ENCODE data around the gene HAUS7. TPM values are rescaled to one million over a fixed set of nuclear protein-coding genes. Genes with fewer than 3 reads are reported as not detected.

Gene HAUS7
- polyA plus RNA-seq, 1 donor from 2014 or later: 27.7 TPM

DNA sequence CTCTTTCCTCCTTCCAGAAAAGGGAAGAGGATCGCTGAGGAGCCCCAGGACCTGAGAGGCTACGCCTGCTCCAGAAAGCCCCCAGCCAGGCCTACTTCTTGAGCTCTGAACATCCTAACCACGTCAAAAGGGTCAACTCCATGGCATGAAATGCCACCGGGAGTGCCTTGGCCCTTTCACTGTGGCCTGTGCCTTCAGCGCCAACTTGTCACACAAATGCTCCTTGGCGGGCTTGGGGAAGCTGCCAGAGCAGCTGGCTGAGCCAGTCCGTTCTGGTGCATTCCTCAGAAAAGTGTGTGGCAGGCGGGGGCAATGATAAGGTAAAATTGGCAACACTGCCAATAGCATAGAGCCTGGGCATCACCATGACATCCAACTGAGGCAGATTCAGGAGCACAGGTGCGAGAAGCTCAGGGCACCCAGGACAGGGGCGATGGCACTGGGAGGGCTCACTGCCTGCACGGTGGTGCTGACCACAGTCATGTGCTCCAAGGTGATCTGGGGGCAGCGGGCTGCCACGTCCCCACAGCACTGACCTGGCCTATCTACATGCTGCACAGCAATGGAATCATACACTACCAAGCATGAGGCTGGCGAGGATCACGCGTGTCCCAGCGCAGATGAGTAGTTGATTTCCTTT lies 12.4 kb downstream of the HAUS7 start:
- H3K4me3 ChIP-seq (ENCODE audit: low read length): no peak overlapping the region
- H3K9me2 ChIP-seq (ENCODE audit: insufficient read depth, low read length): no peaks in the 10 kb centered on the region
- TF ChIP-seq POLR2AphosphoS5 (IDR thresholded peaks at IDR 0.05) (no peak), SMC3 (conservative IDR thresholded peaks at IDR 0.05; ENCODE audit: poor library complexity) (no peak), EZH2 (IDR thresholded peaks at IDR 0.05; ENCODE audit: borderline replicate concordance, insufficient read depth, low read length, poor library complexity, severe bottlenecking) (no peak), EP300 (conservative IDR thresholded peaks at IDR 0.05; ENCODE audit: poor library complexity, severe bottlenecking) (no peak), RAD21 (conservative IDR thresholded peaks at IDR 0.05) (no peak), MXI1 (conservative IDR thresholded peaks at IDR 0.05; ENCODE audit: poor library complexity, severe bottlenecking) (no peak)
- TF ChIP-seq, protein P1, sequence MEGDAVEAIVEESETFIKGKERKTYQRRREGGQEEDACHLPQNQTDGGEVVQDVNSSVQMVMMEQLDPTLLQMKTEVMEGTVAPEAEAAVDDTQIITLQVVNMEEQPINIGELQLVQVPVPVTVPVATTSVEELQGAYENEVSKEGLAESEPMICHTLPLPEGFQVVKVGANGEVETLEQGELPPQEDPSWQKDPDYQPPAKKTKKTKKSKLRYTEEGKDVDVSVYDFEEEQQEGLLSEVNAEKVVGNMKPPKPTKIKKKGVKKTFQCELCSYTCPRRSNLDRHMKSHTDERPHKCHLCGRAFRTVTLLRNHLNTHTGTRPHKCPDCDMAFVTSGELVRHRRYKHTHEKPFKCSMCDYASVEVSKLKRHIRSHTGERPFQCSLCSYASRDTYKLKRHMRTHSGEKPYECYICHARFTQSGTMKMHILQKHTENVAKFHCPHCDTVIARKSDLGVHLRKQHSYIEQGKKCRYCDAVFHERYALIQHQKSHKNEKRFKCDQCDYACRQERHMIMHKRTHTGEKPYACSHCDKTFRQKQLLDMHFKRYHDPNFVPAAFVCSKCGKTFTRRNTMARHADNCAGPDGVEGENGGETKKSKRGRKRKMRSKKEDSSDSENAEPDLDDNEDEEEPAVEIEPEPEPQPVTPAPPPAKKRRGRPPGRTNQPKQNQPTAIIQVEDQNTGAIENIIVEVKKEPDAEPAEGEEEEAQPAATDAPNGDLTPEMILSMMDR (IDR thresholded peaks at IDR 0.05; ENCODE audit: poor library complexity, severe bottlenecking): no peak
- H2AFZ ChIP-seq (ENCODE audit: low read depth, low read length): no peak overlapping the region
- no peak overlapping the region for H3K9ac ChIP-seq (ENCODE audit: low read length)
- no peak overlapping the region for H3K27ac ChIP-seq (ENCODE audit: low read length)
- no peaks in the 10 kb centered on the region for H3K36me3 ChIP-seq (ENCODE audit: insufficient read depth, low read length)
- H3K27me3 ChIP-seq (ENCODE audit: insufficient read depth, low read depth, low read length): no peaks in the 10 kb centered on the region
- no peaks in the 10 kb centered on the region for H3K79me2 ChIP-seq (replicated peaks; ENCODE audit: insufficient read depth, low read length)
- H3F3A ChIP-seq (ENCODE audit: insufficient read depth, low read length, poor library complexity, severe bottlenecking): no peaks in the 10 kb centered on the region
- H4K20me1 ChIP-seq (ENCODE audit: insufficient read depth): no peaks in the 10 kb centered on the region
- H3K9me3 ChIP-seq (ENCODE audit: low read length): no peaks in the 10 kb centered on the region
- no peak overlapping the region for H3K4me2 ChIP-seq (ENCODE audit: low read length)

DNA sequence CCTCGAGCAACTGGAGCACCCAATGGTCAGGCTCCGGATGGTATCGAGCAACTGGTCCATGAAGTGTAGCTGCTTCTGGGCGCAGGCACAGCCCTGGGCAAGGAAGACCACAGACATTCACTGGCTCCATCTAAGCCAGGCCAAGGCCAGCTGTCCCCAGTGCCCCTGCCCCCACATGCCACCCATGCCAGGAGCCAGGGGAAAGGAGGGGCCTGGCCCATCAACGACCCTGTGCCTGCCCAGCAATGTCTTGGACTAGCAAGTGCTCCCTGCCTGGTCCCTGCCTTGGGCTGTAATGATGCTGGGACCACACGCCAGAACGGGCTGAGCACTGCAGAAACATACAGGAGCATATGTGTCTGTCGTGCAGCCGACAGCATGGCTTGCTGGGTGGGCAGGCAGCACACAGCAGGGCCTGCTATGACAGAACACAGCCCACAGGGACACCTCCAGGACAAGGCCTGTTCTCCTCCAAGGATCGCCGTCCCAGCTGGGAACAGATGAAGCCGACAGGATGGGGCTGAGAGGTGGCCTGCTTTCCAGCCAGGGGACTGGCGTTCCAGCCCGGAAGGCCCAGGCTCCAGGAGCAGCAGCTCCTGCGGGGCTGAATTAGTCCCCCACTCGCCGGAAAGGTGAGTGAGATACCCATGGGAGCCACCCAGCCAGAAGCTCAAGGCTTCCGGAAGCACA lies 13.1 kb downstream of the HAUS7 start:
- no peaks in the 10 kb centered on the region for H3K9me2 ChIP-seq (ENCODE audit: insufficient read depth, low read length)
- no peak overlapping the region for H2AFZ ChIP-seq (ENCODE audit: low read depth, low read length)
- H3K9ac ChIP-seq (ENCODE audit: low read length): no peak overlapping the region
- H3F3A ChIP-seq (ENCODE audit: insufficient read depth, low read length, poor library complexity, severe bottlenecking): no peaks in the 10 kb centered on the region
- H3K27me3 ChIP-seq (ENCODE audit: insufficient read depth, low read depth, low read length): no peaks in the 10 kb centered on the region
- H3K4me3 ChIP-seq (ENCODE audit: low read length): no peak overlapping the region
- TF ChIP-seq RAD21 (conservative IDR thresholded peaks at IDR 0.05) (no peak), SMC3 (conservative IDR thresholded peaks at IDR 0.05; ENCODE audit: poor library complexity) (no peak), TAF1 (IDR thresholded peaks at IDR 0.05; ENCODE audit: low read depth) (no peak), POLR2AphosphoS5 (IDR thresholded peaks at IDR 0.05) (no peak), EZH2 (IDR thresholded peaks at IDR 0.05; ENCODE audit: borderline replicate concordance, insufficient read depth, low read length, poor library complexity, severe bottlenecking) (no peak), EP300 (conservative IDR thresholded peaks at IDR 0.05; ENCODE audit: poor library complexity, severe bottlenecking) (no peak), MXI1 (conservative IDR thresholded peaks at IDR 0.05; ENCODE audit: poor library complexity, severe bottlenecking) (no peak)
- TF ChIP-seq, protein P2, sequence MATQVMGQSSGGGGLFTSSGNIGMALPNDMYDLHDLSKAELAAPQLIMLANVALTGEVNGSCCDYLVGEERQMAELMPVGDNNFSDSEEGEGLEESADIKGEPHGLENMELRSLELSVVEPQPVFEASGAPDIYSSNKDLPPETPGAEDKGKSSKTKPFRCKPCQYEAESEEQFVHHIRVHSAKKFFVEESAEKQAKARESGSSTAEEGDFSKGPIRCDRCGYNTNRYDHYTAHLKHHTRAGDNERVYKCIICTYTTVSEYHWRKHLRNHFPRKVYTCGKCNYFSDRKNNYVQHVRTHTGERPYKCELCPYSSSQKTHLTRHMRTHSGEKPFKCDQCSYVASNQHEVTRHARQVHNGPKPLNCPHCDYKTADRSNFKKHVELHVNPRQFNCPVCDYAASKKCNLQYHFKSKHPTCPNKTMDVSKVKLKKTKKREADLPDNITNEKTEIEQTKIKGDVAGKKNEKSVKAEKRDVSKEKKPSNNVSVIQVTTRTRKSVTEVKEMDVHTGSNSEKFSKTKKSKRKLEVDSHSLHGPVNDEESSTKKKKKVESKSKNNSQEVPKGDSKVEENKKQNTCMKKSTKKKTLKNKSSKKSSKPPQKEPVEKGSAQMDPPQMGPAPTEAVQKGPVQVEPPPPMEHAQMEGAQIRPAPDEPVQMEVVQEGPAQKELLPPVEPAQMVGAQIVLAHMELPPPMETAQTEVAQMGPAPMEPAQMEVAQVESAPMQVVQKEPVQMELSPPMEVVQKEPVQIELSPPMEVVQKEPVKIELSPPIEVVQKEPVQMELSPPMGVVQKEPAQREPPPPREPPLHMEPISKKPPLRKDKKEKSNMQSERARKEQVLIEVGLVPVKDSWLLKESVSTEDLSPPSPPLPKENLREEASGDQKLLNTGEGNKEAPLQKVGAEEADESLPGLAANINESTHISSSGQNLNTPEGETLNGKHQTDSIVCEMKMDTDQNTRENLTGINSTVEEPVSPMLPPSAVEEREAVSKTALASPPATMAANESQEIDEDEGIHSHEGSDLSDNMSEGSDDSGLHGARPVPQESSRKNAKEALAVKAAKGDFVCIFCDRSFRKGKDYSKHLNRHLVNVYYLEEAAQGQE (IDR thresholded peaks at IDR 0.05; ENCODE audit: borderline replicate concordance): no peak
- TF ChIP-seq, protein P1 (IDR thresholded peaks at IDR 0.05; ENCODE audit: poor library complexity, severe bottlenecking): no peak
- H3K36me3 ChIP-seq (ENCODE audit: insufficient read depth, low read length): no peaks in the 10 kb centered on the region
- no peaks in the 10 kb centered on the region for H3K9me3 ChIP-seq (ENCODE audit: low read length)
- no peaks in the 10 kb centered on the region for H3K79me2 ChIP-seq (replicated peaks; ENCODE audit: insufficient read depth, low read length)
- H4K20me1 ChIP-seq (ENCODE audit: insufficient read depth): no peaks in the 10 kb centered on the region
- H3K4me2 ChIP-seq (ENCODE audit: low read length): no peak overlapping the region
- H3K27ac ChIP-seq (ENCODE audit: low read length): no peak overlapping the region

Data from neural cell (in vitro differentiated cells).